ENCODE data around the gene STAM2.
"Not testable (repeated sequence)": the region's sequence is repeated elsewhere in the genome, so short reads cannot be mapped to it uniquely, and the experiment has no call there.

Gene STAM2

GRCh38 chr2:152175368-152176112 lies at the start of gene STAM2:
Gene STAM2 (minus strand): TSS chr2:152175763. CDS start chr2:152175642, 121 bp downstream.
- peak; percentile 83 for DNase-seq

GRCh38 chr2:152223977-152224376 lies 48.4 kb upstream of the STAM2 start:
- DNase-seq = no peak

GRCh38 chr2:152222975-152223637 lies 47.5 kb upstream of the STAM2 start:
- DNase-seq = peak; percentile 46

GRCh38 chr2:152221839-152222238 lies 46.3 kb upstream of the STAM2 start:
- DNase-seq = no peak

GRCh38 chr2:152219077-152219828 lies 43.7 kb upstream of the STAM2 start:
- DNase-seq = no peak

GRCh38 chr2:152201466-152201830 lies 25.9 kb upstream of the STAM2 start:
- DNase-seq = no peak

- DNase-seq = no peak
Measured at GRCh38 chr2:152200565-152201465, 25.3 kb upstream of the STAM2 start.

- no peak for DNase-seq
Measured at GRCh38 chr2:152200101-152200500, 24.5 kb upstream of the STAM2 start.

GRCh38 chr2:152198499-152198898 lies 22.9 kb upstream of the STAM2 start:
- DNase-seq = no peak

- DNase-seq = not testable (repeated sequence)
Measured at GRCh38 chr2:152197508-152198284, 22.1 kb upstream of the STAM2 start.

- DNase-seq = peak; percentile 28
Measured at GRCh38 chr2:152189622-152190495, 14.3 kb upstream of the STAM2 start.

- DNase-seq = not testable (repeated sequence)
Measured at GRCh38 chr2:152186808-152187207, 11.2 kb upstream of the STAM2 start.

GRCh38 chr2:152186262-152186661 lies 10.7 kb upstream of the STAM2 start:
- DNase-seq = no peak

GRCh38 chr2:152183401-152184073 lies 8.0 kb upstream of the STAM2 start:
- no peak for DNase-seq

GRCh38 chr2:152177667-152178066 lies 2.1 kb upstream of the STAM2 start:
- DNase-seq = not testable (repeated sequence)

GRCh38 chr2:152176113-152176714 lies 651 bp upstream of the STAM2 start:
- no peak for DNase-seq

- DNase-seq = no peak
Measured at GRCh38 chr2:152175012-152175367, 573 bp downstream of the STAM2 start.

GRCh38 chr2:152174574-152174973 lies 989 bp downstream of the STAM2 start:
- no peak for DNase-seq

GRCh38 chr2:152173831-152174230 lies 1.7 kb downstream of the STAM2 start:
- DNase-seq = no peak

Measured in NCI-H1092 treated with DMSO at 0.1 percent for 48 hours (cell line).